Chondrocyte (in vitro differentiated cells): Measurements from ENCODE around the gene INPP4B. TPM values are rescaled to one million over a fixed set of nuclear protein-coding genes. Genes with fewer than 3 reads are reported as not detected.

ENCODE experiments used
- DNase-seq: peaks from one replicate; pipeline ENCODE4 v3.0.0; 2021; ENCODE audit warnings: mixed read lengths, low spot score
- H3K27ac Mint-ChIP-seq: one replicate; pipeline ENCODE4 v1.8.0; 2021; ENCODE audit warnings: mild to moderate bottlenecking, moderate library complexity, mixed read lengths; ENCODE audit not compliant: unreplicated experiment
- H3K27me3 Mint-ChIP-seq: 2 replicates; pipeline ENCODE4 v1.8.0; 2021; ENCODE audit warnings: low read depth, mixed read lengths
- H3K36me3 Mint-ChIP-seq: 2 replicates; pipeline ENCODE4 v1.8.0; 2021; ENCODE audit warnings: low read depth, mixed read lengths
- H3K4me1 Mint-ChIP-seq: 2 replicates; pipeline ENCODE4 v1.8.0; 2021; ENCODE audit warnings: low read depth, mild to moderate bottlenecking, mixed read lengths
- H3K4me3 Mint-ChIP-seq: one replicate; pipeline ENCODE4 v1.8.0; 2021; ENCODE audit warnings: mild to moderate bottlenecking, moderate library complexity, mixed read lengths; ENCODE audit not compliant: unreplicated experiment
- H3K9me3 Mint-ChIP-seq: 2 replicates; pipeline ENCODE4 v1.8.0; 2021; ENCODE audit warnings: low read depth, mixed read lengths
- total RNA-seq: library from RNA; stranded (reverse); gene quantifications from 3 replicates; pipeline ENCODE4 v1.2.1, GENCODE V29; 2021
- TF ChIP-seq, protein P1 (sequence below): fragments of 200-600 bp; sonication (generic); IDR thresholded peaks from 2 replicates; pipeline ENCODE4 v1.5.0; 2021; ENCODE audit warnings: antibody characterized with exemption, mild to moderate bottlenecking, moderate library complexity

INPP4B gene
- total RNA-seq, 1 donor from 2014 or later = 30.0 TPM

DNA sequence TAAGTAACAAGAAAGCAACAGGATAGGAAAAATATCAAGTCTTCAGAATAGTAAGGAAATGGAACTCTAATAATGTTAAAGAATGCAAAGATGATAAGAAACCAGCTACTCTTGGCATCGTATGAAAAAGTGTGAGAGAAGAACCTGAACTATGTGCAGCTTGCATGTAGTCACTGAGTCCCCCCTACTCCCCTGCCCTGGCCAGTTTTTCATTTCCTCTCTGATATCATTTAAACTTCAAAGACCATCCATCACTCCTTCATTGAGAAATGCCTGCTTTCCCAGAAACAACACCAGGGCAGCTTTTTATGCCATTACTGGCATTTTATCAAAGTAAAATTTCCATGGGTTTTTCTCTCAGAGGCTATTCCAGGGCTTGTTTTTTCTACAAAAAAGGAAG is 28.1 kb downstream of the INPP4B start:
- Mint-ChIP-seq H3K4me1 (peaks cover 39% of the 10 kb centered on the region), H3K9me3 (no peaks in the 10 kb centered on the region), H3K27ac (peak overlapping the region; percentile 93)

DNA sequence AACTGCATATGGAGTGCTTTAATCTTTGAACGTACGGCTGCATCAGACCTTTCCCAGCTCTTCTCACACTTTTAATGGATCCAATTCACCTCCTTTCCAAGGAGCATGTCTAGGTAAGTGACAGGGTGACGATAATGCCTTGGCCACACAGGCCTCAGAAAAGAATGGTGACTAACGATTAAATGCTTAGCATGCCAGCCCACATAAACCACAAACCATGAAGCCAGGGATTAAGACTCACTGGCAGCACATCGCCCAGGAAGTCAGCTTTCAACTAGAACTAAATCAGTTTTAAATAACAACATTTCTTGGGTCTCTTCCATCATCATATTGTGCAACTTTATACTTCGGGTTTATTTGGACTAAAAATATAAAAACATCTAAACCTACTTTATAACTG is 28.7 kb downstream of the INPP4B start:
- Mint-ChIP-seq H3K27ac (peak overlapping the region; percentile 93), H3K4me1 (peaks cover 43% of the 10 kb centered on the region), H3K36me3 (no peaks in the 10 kb centered on the region), H3K4me3 (peak overlapping the region; percentile 27), H3K9me3 (no peaks in the 10 kb centered on the region), H3K27me3 (no peaks in the 10 kb centered on the region)
- DNase-seq = no peak
- TF ChIP-seq, protein P1, sequence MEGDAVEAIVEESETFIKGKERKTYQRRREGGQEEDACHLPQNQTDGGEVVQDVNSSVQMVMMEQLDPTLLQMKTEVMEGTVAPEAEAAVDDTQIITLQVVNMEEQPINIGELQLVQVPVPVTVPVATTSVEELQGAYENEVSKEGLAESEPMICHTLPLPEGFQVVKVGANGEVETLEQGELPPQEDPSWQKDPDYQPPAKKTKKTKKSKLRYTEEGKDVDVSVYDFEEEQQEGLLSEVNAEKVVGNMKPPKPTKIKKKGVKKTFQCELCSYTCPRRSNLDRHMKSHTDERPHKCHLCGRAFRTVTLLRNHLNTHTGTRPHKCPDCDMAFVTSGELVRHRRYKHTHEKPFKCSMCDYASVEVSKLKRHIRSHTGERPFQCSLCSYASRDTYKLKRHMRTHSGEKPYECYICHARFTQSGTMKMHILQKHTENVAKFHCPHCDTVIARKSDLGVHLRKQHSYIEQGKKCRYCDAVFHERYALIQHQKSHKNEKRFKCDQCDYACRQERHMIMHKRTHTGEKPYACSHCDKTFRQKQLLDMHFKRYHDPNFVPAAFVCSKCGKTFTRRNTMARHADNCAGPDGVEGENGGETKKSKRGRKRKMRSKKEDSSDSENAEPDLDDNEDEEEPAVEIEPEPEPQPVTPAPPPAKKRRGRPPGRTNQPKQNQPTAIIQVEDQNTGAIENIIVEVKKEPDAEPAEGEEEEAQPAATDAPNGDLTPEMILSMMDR = no peak

More for the DNA sequence above, 28.1 kb downstream of the INPP4B start:
- no peaks in the 10 kb centered on the region for H3K27me3 Mint-ChIP-seq
- no peaks in the 10 kb centered on the region for H3K36me3 Mint-ChIP-seq
- TF ChIP-seq, protein P1 = no peak
- H3K4me3 Mint-ChIP-seq = peak overlapping the region; percentile 27
- DNase-seq = no peak

DNA sequence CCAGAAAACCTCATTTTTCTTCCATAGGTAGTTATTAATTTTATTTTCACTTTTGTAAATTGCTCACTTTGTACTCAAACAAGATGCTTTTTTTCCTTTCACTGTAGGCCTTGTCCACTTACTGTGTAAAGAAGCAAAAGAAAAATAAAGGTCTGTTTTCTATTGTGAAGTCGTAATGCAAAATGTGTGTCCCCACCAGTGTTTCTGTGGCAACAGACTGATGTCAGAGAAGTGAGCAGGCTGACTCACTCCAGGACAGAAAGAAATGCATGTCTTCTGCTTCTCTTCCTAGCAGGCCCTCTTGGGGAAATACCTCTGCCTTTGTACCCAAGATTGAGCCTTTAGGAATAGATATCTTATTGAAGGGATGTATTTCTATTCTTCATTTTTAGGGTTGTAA is 30.3 kb downstream of the INPP4B start:
- Mint-ChIP-seq H3K27ac (peak overlapping the region; percentile 30), H3K4me1 (peaks cover 43% of the 10 kb centered on the region), H3K4me3 (no peak overlapping the region), H3K27me3 (no peaks in the 10 kb centered on the region), H3K9me3 (no peaks in the 10 kb centered on the region), H3K36me3 (no peaks in the 10 kb centered on the region)
- no peak for DNase-seq
- TF ChIP-seq, protein P1 = no peak

DNA sequence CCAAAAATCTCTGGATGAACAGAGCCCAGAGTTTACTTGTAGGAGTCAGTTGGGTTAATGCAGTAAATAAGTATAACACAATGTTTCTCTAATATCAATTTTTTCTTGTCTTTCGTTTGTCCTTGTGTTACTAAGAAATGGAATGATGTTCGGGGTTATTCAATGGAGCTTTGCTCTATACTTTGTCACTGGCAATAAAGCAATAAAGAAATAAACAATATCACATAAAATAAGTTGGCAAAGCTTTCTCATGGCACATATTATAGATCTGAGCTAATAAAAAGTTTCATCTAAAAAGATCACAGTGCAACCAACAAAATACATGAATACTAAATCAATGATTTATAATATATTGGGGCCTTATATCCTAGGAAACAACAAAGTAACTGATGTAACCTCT is 32.7 kb downstream of the INPP4B start:
- H3K27ac Mint-ChIP-seq = no peak overlapping the region
- H3K36me3 Mint-ChIP-seq = no peaks in the 10 kb centered on the region
- no peaks in the 10 kb centered on the region for H3K27me3 Mint-ChIP-seq
- TF ChIP-seq, protein P1 = no peak
- no peak overlapping the region for H3K4me3 Mint-ChIP-seq
- no peak for DNase-seq
- H3K9me3 Mint-ChIP-seq = no peaks in the 10 kb centered on the region
- peaks cover 37% of the 10 kb centered on the region for H3K4me1 Mint-ChIP-seq

DNA sequence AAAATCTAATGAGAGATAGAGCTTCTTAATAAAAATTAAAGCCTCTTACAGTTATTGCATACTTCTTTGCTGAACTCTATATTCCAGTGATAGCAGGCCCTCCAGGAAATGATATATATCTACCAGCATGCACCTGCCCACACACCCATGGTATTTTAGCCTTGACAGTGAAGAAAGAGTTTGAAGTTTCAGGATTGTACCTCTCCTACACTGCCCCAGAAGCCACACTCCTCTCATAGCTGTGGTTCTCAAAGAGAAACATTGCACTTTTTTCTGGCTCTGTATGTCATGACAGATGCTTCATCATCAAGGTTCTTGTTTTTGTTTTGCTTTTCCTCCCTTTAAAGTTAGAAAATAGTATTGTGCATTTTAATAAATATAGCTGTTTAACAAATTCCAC is 34.0 kb downstream of the INPP4B start:
- DNase-seq = no peak
- Mint-ChIP-seq H3K36me3 (no peaks in the 10 kb centered on the region), H3K4me3 (no peak overlapping the region), H3K27ac (no peak overlapping the region), H3K4me1 (peaks cover 24% of the 10 kb centered on the region), H3K9me3 (no peaks in the 10 kb centered on the region), H3K27me3 (no peaks in the 10 kb centered on the region)
- TF ChIP-seq, protein P1 = no peak
